GM21367 (cell line): ENCODE measurements around the gene IL3.

Experiments used
- ATAC-seq: cut with Tn5 transposase; IDR thresholded peaks from one replicate; pipeline ENCODE4 v1.9.1; 2021; ENCODE audit not compliant: unreplicated experiment

Gene IL3

GRCh38 chr5:132110930-132111329 lies 50.5 kb downstream of the IL3 start:
- no peak for ATAC-seq

- no peak for ATAC-seq
Measured at GRCh38 chr5:132112111-132112510, 51.7 kb downstream of the IL3 start.
